Measurements from ENCODE around the gene PRPF40B. TPM values are rescaled to one million over a fixed set of nuclear protein-coding genes. Genes with fewer than 3 reads are reported as not detected.

PRPF40B gene
- total RNA-seq, result 19.1 TPM
- long read RNA-seq, transcript PRPF40B-209 (26 exons, 3,307 nt), result major isoform, 9 of 66 reads
- long read RNA-seq, partial matches to known transcripts, result 13 of 66 reads
- long read RNA-seq, other reads (novel, unspliced or antisense), result 43 of 66 reads

DNA sequence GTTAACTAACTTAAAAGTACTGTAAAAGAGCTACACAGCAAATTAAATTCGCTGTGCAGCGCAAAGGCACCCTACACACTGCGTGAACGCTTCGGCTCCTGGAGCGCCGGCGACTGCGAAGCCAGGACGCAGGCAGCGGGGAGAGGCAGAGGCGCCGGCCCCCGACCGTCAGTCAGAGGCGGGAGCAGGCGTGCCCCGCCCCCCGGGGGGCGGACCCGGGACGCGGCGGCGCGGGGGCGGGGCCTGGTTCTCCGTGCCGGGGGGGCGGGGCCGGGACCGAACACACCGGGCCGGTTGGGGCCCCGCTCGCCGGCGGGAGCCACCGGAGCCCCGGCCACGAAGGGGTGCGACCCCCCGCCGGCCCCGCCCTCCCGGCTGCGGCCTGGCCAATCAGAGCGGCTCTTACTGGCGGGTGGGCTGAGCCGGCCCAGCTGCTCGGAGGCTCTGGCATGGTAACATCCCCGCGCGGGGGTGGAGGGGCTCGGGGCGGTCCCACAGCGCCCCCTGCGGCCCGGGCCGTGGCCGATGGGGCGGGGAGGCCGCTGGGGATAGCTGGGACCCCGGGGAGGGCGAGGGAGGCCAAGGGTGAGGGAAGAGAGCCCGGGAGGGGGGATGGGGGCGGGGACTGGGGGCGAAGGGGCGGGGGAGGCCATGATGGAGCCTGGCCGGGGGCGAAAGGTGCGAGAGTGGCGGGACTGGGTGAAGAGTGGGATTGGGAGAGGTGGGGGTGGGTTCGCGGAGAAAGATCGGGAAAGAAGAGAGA is at the start of gene PRPF40B:
TSS of gene PRPF40B (plus strand) at position 420 of the 763 bp plus-strand sequence. CDS start at position 450, 30 bp downstream.
- DNase-seq, result peak; percentile 94
- intact Hi-C loops (cut with DNase I), result no loop called here
- peak; percentile 95 for ATAC-seq (ENCODE audit: poor library complexity)

DNA sequence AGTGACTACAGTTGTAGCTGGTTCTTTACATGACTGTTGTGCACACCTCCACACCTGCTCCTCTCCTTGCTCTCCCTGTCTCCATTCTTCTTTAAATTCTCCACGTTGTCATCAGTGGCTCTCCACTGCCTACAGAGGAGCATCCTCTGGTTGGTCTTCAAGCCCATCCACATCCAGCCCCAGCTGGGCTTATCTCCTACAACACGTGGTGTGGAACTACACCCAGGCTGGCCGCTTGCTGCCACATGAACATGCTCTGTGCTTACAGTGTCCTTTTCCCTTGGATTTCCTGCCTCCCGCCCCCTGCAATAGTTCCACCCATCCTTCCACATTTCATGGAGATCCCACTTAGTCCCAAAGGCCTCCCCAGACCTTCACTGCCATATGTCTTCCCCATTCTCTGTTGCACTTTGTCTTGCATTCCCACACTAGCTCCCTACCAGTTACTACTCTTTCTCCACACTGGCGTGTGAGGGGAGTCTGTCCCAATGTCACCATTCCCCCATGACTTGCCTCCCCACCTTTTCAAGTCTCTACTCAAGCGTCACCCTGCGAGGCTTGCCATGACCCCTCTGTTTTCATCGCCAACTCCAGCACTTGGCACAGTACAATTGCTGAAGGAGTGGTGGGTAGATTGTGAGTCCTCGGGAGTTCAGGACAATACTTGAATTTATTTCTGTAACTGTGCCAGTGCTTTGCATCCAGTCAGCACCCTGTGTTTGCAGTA is 45.6 kb upstream of the PRPF40B start:
- DNase-seq, result no peak
- no peak for ATAC-seq (ENCODE audit: poor library complexity)
- intact Hi-C loops (cut with DNase I), result no loop called here

DNA sequence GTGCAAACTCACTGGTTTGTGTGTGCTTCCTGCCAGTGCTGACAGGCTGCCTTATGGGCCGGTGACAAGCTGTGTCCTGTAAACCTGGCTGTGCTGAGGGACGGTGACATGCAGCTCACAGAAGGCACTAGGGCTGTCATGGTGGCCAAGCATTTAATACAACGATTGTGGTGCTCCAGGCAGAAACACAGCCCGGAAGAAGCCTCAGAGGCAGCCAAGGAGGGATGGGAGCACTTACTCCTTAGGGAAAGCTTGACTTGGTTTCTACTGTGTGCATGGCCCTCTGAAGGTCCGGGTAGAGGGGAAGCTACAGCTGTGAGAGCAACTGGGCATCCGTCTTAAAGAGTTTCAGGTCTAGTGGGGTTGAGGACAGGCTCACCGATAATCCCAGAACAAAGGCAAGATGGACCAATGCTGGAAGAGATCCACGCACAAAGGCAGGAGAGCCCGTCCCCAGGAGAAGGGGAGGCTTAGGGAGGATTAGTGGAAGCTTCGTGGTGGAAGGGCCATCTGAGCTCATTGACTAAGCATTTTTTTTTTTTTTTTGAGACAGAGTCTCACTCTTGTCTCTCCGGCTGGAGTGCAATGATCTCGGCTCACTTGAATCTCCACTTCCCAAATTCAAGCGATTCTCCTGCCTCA is 44.8 kb upstream of the PRPF40B start:
- DNase-seq, result no peak
- intact Hi-C loops (cut with DNase I), result no loop called here
- no peak for ATAC-seq (ENCODE audit: poor library complexity)

DNA sequence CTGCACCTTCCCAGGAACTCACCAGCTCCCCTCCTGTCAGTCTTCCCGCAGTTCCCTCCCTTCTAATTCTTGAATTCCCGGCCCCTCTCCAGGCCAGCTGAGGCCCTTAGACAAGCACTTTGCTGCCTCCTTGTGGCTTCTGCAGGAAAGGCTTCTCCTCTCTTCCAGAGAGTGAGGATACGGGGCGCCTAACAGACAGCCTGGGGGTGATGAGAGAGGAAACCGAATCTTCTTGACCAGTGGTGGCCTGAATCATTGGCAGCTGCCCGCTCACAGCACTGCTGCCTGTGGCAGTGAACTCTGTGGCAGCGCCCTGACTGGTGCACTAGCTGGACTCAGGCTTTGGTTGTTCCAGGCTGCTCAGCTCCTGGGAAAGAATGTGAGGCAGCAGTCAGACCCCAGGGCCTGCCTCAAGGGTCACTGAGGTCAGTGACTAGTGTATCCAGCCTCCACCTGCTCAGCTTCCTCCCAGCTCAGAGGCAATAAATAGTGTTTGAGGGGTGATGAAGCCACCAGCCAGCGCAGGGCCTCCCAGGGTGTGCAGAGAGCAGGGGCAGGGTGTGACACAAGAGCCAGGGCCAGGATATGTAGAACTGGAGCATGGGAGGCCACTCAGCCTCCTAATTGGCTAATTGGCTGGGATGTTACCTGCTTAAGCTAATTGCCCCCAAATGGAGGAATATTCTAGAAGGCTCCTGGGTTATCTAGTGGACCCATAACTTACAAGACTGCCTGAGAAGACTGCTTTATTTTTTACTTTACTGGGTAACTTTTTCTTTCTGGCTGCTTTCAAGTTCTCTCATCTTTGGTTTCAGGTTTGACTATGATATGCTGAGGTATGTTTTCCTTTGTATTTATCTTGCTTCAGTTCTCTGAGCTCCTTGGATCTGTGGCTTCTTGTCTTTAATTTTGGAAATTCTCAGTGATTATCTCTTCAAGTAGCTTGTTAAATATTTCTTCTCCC is 42.5 kb upstream of the PRPF40B start:
- DNase-seq (peak; percentile 73), ATAC-seq (ENCODE audit: poor library complexity) (peak; percentile 82)
- intact Hi-C loops (cut with DNase I), result no loop called here

DNA sequence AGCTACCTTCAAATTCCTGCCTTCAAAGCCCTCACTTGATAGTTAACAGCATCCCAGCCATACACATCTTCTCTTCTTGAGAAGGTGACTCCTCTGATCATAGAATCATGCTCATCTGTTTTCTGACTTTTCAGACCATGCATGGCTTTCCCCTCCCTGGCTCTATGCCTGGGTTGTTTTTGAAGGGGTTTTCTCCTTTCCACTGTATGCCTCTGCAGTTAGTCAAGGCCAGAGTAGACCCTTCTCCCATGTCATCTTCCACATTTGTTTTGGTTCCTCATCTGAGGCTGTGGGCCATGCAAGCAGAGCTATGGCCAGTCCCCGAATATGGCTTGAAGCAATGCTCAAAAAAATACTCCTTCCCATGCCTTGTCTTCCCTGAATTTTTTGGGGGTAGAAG is 41.2 kb upstream of the PRPF40B start:
- DNase-seq, result no peak
- intact Hi-C loops (cut with DNase I), result no loop called here
- ATAC-seq (ENCODE audit: poor library complexity), result no peak

DNA sequence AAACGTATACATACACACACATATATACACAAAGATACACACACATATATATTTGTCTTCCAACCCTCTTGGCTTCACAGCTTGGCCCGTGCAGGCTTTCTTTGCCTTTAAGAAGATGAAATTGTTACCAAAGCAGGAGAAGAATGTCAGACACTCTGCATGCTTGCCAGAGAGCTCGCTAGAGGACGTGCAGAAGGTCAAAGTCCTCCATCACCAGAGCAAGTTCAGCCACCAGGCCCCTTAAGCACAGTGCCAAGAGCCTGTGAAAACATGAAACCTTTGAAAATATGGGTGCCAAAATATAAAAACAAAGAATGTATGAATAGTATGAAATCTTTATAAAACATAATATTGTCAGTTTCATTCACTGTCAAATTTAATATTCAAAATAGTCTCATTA is 40.5 kb upstream of the PRPF40B start:
- ATAC-seq (ENCODE audit: poor library complexity), result peak; percentile 80

DNA sequence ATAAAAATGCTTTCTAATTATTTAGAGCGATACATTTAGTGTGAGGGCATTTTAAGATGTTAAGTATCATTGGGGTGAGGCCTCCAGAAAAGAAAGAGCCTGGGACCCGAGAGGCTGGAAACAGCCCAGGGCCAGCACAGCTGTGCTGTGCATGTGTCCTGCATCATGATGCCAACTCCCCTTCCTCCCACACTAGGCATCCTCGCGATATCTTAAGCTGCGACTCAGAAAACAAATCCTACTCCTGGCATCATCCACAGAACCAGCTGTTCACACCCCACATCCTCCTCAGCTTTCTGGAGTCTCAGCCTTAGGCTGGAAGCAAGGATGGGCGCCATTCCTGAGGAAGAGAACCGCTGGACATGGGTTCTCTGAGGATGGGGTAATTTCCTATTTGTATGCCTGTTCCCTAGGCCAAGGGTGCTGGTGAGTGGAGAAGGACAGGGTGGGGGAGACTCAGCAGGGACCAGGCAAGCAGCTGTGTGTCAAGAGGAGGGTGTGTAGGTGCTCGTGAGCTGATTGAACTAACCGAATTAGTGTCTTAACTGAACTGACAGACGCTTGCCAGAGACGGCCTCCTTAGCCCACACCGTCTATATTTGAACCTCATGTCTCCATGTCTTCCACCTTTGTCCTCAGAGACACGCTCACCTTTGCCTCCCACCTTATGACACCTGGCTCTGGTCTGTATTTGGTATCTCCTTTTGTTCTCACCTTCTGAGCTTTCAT is 39.8 kb upstream of the PRPF40B start:
- no peak for DNase-seq
- intact Hi-C loops (cut with DNase I), result no loop called here
- ATAC-seq (ENCODE audit: poor library complexity), result peak; percentile 15

More for the DNA sequence above, 40.5 kb upstream of the PRPF40B start:
- intact Hi-C loops (cut with DNase I), result no loop called here
- peak; percentile 59 for DNase-seq

DNA sequence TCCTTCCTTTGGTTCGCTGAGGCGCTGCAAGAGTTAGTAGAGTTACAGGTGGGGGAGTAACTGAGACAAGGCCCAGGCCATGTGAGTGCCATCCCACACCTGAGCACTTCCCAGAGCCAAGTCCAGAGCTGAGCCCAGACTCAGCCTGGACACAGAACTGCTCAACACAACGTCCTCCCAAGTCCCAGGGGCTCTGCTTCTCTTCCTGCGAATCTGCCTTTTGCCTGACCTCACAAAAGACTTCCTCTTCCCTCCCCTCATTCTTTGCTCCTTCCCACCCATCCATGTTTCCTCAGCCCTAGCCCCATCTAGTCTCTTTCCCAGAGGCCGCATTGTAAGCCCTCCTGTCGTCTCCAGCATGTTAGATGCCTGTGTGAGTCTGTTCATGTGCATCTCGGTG is 38.8 kb upstream of the PRPF40B start:
- intact Hi-C loops (cut with DNase I), result no loop called here
- no peak for DNase-seq
- no peak for ATAC-seq (ENCODE audit: poor library complexity)

DNA sequence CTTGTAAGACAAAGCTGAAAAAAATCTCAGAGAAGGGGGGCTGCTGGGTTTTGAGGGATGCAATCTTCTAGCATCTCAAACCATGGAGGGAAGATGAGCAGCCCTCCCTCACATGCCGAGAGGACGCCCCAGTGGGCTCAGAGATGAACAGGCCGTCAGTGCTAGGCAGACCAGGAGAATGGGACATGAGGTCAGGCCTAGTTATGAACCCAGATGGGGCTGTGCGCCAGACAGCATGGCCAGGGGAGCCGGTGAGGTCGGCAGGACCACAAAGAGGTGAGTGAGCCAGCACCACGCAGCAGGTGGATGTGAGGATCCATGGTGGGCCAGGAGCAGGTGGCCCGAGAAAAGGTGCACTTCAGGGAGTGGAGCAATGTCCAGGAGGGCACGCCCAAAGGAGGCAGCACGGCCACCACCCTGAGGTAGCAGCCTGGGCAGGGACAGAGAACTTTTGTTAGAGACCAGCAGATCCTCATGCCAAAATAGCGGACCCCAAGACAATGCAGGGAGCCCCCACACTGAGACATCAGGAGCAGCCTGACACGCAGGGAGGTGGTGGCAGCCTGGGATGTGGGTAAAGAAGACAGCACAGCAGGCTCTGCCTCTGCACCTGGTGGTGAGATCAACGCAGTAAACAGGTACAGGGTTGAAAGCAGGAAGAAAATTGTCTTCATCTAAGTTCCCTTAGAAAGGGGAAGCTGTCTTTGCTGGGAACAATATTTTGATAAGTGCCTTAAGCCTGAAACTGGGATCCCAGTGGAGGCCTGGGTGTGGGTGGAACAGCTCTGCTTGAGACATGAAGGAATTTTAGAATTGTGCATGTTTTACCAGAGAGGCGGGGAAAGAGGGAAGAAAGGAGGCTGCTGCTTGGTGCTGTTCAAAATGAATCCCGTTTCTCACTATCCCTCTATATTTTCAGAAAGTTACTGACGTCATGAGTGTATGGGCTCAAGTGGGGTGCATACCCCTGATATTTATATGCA is 37.6 kb upstream of the PRPF40B start:
- intact Hi-C loops (cut with DNase I), result no loop called here
- no peak for DNase-seq
- ATAC-seq (ENCODE audit: poor library complexity), result no peak

DNA sequence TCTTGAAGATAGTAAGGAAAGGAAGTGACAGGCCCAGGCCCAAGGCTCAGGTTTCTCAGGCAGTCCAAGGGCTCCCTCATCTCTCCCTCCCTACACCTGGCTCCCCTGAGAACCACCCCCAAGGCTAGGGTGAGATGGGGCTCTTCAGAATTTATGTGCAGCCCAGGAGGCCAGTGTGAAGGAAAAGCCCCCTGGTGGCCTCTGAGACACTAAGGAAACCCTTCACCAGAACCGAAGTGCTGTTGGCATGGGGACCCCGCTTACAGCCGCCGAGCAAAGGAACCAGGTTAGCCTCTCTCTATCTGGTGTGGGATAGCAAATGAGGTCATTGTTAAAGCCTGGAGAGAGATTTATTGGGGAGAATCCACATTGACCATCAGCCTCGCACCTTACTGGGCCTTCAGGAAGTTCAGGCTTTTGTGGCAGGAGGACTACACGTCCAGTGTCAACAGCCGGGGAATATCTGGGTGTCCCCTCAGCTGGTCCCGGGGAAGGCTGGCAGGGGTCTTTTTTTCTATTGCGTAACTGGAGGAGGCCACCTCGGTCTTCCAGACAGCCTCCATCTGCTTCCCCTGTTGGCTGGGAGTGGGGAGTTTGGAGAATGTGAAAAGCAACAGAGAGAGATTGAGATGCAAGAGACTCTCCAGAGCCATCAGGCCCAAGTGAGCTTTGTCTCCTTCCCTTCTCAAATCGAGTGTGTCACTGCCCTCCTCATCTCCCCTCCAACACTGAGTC is 36.0 kb upstream of the PRPF40B start:
- intact Hi-C loops (cut with DNase I), result no loop called here
- ATAC-seq (ENCODE audit: poor library complexity), result no peak
- no peak for DNase-seq

DNA sequence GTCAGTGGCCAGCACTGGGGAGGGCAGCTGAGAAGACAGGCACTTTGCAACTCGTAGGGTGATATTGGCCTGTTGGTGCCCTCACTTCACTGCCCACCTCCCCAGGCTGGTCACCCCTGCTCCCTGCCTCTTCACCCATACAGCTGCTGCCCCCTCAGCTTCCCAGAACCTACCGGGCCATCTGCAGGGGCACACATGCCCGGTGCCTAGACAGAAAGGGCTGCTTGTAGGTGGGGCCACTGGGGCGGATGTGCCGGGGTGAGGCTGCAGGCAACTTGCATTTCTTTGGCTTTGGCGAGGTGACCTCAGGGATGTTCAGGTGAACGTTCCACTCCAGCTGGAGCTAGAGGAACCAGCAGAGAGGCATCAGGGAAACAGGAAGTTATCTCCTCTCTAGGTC is 35.1 kb upstream of the PRPF40B start:
- ATAC-seq (ENCODE audit: poor library complexity), result no peak
- DNase-seq, result no peak
- intact Hi-C loops (cut with DNase I), result no loop called here

DNA sequence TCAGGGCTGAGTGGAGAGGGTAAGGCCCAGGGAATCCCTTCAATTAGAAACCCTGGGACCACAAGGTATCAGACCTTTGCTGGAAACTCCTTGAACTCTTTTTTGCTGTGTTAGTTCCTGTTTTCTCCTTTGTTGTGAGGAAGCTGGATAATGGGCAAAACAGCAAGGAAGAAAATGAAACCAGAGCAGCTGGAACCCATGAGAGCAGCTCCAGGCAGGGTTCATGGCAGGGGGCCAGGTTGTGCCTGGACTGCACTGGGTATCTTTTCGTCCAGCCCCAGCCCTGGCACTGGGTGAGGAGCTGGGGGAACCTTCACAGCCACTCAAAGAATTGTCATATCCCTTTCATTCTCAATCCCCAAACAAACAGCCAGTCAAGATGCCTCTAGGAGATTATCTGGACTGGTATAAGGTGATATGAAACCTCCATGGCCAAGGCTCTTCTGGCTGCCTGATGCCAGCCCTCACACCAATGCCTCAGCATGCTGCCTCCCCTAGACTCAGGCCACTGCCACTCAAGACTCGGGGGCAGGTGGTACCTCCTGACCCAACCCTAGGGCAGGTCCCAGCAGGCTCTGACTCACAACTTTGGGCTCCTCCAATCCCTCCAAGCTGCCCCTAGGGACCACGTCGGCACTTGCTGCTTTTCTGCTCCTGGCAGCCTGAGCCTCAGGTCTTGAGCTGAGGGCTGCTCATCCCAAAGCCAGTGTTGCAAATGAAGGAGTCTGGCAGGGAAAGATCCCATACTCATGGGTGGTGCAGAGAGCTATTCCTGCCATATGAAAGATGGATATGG is 34.4 kb upstream of the PRPF40B start:
- DNase-seq (peak; percentile 76), ATAC-seq (ENCODE audit: poor library complexity) (peak; percentile 62)
- intact Hi-C loops (cut with DNase I), result no loop called here

DNA sequence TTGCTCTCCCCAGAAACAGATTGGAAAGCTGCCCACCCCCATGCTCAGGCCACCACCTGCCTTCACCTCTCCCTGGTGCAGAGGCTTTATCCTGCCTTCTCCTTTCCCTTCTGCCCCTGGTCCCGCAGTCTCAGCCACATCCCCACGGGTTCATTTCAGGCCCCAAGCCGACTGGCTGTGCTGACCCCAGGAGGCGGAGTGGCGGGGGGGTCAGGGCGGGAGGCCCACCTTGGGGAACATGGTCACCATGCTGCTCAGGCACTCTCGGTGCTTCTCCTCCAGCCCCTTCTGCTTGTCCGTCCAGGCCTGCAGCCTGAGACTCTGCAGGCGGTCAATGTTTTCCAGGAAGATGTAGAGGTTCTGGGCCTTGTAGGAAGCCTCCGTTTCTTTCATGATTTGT is 24.8 kb upstream of the PRPF40B start:
- DNase-seq, result no peak
- intact Hi-C loops (cut with DNase I), result no loop called here
- no peak for ATAC-seq (ENCODE audit: poor library complexity)

DNA sequence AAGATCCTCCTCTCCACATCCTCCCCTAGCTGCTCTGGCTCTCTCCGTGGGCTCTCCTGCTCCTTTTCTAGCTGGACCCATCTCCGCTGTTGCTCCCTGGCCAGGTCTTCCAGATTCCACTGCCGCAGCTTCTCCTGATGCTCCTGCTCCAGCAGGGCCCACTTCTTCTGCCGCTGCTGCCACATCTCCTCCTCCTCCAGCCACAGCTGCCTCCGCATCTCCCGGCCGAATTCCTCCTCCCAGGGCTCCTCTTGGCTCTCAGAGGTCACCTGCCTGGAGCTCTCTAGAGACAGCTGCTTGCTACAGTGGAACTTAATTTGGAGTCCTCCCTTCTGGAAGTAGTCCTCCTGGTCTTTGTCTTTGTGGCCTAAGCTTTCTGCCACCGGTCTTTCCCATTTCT is 23.4 kb upstream of the PRPF40B start:
- no peak for DNase-seq
- no peak for ATAC-seq (ENCODE audit: poor library complexity)
- intact Hi-C loops (cut with DNase I), result no loop called here

DNA sequence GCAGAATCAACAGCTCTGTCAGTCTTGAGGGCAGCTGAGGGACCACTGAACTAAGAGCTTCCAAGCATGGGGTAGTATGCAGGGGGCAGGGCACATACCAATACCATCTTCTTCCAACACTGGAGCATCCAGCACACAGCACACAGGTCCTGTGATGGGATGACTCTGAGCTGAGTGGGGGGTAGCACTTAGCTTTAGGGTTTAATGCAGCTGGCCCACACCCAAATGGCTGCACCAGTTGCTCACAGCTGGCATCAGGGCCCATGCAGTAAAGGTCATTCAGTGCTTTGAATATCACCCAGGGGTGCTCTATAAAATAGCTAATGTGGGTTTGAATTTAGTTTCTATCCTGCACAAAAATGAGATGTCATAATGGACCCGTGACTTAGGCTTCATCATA is 19.6 kb upstream of the PRPF40B start:
- DNase-seq, result no peak
- intact Hi-C loops (cut with DNase I), result no loop called here
- no peak for ATAC-seq (ENCODE audit: poor library complexity)
